ENCODE data around the gene SPTB.

SPTB gene

DNA sequence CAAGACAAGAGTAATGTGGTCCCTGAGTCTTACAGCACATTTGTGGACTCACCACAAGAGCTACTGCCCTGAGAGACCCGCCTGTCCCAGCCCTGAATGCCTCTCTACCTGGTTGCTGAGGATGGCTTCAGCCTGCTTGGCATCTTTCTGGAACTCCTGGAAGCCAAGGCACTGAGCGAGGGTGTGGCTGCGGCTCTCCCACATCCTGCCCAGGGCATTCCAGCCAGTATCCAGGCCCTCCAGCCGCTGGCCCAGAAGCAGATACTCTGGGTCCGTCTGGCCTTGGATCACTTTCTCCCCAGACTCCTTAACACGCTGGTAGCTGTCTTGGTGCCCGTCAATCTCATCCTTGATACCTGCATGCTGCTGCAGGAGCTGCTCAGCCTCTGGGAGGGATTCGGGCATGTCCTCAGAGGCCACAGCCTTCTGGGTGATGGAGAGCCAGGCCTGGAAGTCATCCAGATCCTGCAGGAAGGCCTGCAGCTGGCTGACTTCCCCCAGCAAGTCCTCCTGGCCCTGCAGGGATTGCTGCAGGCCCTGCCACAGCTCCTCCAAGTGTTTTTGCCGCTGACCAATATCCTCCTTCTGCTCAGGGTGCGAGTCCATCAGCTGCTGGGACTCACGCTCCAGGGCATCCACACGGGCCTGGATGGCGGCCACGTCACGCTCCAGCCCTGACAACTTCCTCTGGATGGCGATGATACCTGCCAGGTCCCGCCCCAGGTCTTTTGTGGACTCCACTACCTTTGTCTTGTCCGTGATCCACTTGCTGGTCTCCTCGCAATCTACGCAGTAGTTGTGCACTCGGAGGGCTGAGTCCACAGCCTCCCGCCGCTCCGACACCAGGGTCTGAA, 93.2 kb downstream of the SPTB start:
- no peak for DNase-seq

DNA sequence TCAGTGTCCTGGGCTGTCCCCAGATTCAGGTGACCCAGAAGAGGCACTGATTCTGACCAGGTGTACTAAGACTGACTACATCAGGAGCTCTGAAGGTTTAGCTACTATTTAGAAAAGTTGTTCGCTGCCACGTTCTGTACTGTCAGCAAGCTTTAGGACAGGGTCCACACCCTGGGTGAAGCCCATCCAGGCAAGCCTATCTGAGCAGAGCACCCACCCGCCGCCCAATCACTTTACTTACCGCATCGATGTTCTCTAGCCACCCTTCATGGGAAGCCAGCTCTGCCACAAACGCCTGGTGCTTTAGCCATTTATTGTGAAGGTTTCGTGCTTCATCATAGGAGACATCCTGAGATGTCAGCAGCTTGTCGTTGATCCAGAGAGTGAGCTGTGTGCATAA, 95.7 kb downstream of the SPTB start:
- DNase-seq, result no peak

DNA sequence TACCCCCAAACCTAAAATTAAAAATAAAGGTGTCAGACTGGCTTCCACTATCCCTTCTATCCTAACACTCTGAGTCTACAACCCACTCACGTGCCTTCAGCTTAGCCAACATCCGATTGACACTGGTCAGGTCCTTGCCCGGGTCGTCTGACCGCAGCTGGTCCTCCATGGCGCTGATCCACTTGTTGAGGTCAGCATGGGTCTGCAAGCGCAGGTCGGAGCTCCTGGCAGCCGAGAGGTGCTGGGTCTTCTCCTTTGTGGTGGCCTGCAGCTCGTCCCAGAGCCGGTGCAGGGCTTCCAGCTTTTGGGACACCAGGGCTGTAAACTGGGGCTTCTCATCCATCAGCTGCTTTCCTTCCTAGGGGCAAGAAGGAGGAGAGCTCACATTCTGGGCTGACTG, 97.5 kb downstream of the SPTB start:
- DNase-seq, result no peak

DNA sequence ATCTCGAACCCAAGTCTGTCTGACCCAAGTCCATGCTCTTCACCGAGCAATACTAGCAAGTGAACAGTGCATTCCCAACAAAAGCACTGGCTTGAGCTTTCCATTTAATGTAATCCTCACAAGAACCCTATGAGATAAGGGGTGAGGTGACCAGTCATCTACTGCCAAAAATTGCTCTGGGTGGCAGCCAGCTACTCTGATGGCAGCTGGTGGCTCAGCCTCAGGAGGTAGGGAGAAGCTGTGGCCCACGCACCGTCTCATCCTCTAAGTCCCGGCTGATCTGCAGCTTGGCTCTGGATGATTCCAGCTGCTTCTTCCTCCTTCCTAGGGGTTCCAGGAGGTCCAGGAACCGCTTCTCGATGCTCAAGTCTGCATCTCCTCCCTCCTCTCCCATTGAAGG, 100.2 kb downstream of the SPTB start:
- DNase-seq, result no peak

DNA sequence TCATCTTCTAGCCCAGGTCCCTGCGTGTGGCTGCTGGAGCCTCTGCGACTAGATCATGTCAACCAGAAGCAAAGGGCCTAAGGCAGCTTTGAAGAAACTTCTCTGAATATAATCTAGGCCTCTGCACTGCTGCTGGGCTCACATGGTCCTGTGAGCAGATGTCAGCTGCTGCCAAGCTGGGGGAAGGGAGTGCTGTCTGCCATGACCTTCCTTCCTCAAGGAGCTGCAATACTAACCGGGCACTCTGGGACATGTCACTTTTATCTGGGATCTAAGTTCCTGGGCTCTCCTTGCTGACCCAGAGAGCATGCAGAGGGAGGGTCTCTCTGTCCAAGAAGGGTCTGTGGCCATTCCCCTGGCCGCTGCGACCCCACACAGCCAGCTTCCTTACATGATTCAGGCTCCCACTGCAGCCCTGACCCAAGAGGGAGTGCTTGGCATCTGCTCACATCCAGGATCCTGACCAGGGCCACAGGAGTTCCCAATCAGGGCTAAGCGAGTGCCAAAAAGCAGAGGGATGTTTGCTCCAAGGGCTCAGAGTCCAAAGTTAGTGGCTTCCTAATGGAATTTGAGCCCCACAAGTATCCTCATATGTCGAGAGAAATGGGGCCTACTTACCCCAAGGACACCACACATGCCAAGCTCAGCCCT, 101.5 kb downstream of the SPTB start:
- no peak for DNase-seq

DNA sequence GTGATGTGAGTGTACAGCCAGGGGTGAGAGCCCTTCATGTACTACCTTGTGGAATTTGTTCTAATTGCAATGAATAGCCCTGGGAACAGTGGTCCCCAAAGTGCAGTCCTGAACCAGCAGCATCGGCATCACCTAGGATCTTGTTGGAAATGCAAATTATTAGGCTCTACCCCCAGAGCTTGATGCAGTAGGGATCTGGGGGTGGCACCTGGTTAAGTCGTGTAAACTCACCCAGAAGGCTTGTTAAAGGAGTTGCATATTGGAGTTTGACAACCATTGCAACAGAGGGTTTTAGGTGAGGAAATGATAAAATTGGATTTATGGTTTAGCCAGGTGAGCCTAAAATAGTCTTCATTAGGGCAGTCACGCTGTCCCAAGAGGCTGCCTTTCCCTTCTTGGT, 102.2 kb downstream of the SPTB start:
- DNase-seq, result no peak

DNA sequence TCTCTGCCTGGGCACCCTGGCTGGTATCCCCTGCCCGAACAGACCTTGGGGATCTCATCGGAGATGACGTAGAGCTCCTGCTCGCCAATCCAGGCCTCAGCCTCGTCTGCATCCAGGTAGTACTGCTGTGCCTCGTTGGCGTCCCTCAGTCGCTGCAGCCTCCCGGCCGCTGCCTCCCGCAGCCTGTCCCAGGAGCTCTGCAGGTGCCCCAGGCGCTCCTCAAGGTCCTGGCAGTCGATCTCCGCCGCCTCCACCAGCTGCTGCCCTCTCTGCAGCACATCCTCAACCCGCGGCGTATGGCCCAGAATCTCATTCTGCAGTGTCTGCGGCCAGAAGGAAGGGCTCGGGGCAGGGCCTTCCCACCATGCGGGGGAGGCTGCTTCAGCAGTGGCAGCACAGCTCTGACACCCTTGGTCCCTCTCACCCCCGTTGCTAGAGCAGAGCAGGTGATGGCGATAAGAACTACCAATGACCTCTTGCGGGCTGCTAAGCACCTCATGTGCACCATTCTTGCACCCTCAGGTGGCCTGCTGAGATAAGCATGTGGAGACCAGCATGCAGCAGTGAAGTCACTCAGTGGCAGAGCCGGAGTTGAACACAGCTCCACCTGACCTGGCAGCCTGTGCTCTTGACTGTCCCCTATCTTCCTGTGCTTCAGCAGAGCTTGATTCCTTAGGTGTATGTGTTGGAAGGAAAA, 104.5 kb downstream of the SPTB start:
- DNase-seq, result no peak

DNA sequence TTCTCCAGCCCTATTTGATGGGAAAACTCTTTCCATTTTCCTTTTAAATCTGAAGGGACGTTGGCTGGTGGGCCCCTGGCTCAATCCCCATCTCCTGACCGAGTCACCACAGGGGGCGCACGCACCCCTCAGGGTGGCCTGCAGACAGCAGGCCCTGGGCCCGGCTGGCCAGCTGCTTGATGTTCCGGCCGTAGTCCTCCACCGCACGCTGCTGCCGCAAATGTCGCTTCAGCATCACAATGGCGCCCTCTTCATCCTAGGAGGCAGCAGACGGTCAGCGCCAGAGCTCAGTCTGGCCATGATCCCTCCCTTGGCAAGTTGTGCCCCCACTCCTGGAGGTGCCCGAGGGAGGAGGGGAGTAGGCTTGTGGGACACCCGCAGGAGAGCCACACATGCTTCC, 105.4 kb downstream of the SPTB start:
- no peak for DNase-seq

DNA sequence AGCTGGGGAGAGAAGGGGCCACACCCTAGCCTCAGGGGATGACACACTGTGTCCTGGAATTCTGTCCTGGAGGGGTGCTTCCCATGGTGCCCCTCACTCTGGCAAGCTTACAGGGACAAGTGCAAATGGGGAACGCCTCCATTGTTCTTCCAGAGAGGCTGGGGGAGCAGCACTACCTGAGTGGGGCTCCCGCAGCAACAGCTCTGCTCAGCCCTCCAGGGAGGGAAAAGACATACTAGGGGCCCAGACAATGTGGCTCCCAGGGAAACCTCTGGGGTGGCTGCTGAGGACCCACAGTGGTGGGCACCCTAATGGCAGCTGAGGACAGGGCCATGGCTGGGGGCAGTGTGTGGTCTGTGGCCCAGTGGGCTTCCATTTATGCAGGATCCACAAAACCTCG, 106.1 kb downstream of the SPTB start:
- DNase-seq, result no peak

DNA sequence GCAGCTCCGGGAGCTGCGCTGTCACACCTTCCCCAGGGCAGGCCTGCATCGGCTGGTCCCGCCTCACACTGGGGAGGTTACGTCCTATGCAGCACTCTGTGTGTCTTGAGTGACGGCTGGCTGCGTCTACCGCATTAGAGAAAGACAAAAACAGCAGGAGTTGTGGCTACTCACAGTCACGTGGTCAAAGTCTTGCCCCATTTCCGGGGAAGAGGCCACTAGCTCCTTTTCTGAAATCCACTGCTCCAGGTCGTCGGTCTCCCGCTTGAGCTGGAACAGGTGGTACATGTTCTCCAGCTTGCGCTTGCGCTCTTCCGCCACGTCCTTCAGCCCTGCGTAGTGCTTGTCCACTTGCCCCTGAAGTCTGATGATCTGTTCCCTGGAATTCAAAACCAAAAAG, 106.7 kb downstream of the SPTB start:
- no peak for DNase-seq

DNA sequence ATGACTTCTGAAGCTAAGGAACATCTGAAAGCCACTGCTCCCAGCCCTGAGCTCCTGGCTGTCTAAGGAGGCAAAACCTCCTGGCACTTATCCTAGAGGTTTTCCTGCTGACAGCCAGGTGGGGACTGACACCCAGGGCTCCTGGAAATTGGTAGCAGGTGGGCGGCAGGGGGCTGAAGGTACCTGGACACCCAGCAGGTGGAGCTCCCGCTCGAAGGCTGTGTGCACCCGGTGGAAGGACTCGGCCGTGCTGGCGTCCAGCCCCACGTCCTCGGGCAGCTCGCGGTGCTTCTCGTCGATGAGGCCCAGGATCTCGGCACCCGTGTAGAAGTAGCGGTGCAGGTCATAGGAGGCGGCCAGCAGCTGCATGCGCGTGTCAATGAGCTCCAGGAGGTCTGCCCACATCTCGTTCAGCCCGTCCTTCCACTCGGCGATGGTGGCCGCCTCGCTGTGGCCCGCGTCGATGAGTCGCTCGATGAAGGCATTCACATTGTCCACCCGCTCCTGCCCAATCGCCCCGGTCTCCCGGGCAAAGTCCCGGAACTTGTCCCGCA, 107.2 kb downstream of the SPTB start:
- DNase-seq, result no peak

DNA sequence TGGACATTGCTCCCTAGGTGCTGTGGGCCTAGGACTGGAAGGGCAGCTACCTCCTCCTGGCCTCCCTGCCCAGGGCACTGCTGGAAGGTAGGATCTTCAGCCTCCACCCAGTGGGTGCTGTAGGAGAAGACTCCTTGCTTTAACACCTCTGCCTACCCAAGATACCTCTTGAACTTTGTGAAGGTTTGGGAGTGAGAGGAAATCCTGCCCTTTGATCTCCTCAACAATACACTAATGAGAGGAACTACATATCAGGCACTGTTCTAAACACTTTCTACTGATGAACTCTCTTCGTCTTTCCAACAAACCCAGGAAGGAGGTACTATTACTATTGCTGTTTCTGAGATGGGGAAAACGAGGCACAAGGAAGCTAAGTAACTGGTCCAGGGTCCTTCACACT, 108.5 kb downstream of the SPTB start:
- no peak for DNase-seq

DNA sequence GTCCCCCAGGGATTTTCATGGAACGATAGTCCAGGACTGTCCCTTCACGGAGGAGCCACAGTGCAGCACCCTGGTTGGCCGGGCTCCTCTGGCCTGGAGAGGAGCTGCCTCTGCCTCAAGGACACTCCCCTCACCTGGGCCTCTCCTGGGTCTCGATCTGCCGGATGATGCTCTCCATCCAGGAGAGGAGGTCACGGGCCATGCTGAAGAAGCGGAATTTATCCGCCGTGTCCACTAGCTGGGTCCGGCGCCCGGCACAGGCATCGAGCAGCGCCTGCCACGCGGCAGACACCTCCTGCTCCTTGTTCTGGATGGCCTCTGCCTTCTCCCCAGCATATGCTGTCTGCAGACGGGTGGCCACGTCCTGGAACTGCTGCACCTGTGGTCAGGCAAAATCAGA, 109.0 kb downstream of the SPTB start:
- no peak for DNase-seq

DNA sequence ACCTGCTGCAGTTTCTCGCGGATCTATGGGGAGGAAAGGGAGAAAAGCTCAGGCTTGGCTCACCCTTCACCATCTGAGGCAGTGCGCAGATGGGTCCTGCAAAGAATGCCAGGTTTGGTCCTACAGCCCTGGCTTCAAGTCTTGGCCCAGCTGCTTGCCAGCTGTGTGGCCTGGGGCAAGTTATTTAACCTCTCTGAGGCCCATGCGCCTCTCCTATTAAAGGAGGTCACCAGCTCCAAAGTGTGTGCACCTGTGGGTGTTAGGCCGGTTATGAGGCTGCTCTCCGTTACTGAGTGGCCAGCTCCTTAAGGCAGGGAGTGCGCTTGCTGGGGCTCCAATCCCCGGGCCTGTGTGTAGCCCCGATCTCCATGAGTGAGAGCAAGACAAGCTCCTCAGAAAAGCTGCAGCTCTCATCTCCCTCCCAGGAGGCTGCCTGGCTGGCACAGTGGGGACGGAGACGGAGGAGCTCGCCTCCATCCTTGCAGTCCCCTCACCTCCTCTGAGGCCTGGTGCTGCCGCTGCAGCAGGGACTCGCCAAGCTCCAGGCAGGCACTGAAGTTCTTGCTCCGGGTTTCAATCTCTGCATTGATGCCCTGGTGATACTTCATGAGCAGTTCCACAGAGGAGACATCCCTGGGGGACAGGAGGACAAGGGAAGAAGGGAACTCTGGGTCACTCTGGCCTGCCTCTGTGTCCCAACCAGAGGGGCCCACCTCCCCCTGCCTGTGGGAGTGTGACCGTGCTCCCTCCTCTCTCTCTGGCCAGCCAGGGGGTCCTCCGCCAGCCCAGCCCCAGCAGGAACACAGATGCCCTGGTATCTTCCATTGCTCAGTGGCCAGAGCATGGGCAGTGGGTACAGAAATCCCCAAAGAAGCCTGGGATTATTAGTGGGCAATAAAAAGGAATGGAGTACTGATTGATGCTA, 110.3 kb downstream of the SPTB start:
- DNase-seq, result no peak

DNA sequence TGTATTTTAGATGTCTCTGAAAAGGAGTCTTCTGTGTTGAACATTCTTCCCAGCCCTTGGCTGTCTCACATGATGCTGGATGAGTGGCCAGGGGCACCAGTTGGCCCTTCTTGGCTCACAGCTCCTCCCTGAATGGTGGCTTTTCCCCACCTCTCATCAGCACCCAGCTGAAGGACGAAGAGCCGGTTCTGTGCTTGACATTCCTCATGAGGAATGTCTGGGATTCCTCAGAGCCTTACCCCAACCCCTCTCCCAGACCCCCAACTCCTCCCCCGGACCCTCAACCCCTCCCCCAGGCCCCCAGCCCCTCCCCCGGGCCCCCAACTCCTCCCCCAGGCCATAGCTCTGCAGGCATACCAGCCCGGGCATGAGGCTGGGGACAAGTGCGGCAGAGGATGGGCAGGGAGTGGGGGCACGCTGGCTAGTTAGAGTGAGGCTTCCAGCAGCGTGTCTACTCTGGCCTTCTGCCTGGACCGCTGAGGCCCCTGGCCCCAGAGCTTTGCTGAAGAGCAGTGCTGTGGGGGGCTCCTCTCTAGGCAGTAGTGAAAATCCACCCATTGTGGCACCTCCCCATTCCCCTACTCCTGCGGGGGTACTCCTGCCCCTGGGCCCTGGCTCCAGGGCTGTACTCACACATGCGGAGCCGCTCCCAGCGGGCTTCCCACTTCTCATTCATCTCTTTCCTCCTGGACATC, 111.2 kb downstream of the SPTB start:
- no peak for DNase-seq

DNA sequence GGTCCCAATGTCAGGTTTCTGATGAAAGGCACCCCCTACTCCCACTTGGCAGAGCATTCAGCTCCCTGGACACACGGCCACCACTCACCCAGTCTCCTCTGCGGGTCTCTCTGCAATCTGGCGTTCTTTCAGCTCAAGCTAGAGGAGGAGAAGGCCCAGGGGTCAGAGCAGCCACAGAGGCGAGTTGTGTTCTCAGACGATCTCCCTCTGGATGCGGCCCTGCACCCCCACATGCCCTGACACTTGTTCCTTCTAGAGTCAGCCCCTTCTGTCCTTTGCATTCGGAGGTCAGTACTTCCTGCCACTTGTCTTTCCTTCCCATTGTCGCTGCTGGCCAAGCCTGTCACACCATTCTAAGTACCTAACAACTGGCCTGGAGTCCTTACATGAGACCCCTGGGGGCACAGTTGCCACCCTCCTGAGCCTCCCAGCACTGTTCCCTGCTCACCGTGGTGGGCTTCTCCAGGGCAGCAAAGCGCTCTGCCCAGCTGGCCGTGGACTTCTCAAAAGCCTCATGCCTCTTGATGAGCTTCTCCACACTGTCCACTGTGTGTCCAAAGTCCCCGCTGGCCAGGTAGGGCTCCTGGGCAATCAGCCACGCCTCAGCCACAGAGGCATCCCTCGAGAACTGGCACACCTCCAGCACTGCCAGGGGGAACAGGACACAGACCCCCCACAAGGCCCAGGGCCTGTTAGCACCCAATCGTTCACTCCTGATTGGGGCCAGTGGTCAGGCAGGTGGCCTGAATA, 112.3 kb downstream of the SPTB start:
- DNase-seq, result no peak

DNA sequence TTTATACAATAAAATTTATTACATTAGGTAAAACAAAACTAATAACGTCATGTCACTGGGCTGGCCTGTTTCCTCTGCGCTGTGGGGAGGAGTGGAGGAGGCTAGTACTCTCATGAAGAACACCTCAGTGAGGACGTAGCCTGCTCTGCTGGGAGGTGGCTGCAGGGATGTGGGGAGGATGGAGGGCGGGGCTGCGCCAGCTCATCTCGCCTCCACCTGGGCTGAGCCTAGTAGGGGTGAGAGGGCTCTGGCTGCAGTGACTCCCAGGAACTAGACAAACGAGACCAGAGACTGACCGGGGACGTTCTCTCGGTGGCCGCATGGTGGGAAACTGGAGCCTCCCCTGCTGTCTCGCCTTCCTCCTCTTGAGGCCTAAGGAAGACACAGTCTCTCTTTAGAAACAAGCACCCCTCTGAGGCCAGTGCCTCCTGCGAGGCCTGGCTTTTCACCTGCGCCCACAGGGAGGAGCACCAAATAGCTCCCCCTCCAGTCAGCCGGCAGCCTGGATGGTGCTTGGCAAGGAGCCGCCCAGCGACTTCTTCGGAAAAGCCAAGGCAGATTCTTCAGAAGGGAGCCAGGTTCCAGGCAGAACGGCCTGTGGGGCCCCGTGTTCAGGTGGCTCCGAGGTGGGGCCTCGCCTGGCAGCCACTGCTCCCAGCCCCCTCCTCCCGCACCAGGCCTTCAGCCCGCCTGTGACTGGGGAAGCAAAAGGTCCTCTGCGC, 113.1 kb downstream of the SPTB start:
- no peak for DNase-seq

DNA sequence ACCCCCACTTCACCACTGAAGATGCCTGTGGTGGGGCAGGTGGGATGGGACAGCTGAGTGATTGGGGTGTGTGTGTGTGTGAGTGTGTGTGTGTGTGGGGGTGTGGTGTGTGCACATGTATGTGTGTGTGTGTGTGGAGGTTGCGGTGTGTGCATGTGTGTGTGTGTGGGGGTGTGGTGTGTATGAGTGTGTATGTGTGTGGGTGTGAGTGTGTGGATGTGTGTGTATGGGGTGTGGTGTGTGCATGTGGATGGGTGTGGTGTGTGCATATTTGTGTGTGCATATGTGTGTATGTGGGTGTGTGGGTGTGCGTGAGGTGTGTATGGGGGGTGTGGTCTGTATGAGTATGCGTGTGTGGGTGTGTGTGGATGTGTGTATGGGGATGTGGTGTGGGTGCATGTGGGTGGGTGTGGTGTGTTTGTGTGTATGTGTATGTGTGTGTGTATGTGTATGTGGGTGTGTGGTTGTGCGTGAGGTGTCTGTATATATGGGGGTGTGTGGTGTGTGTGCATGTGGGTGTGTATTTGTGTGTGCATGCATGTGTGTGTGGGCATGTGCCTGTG, 113.9 kb downstream of the SPTB start:
- DNase-seq, result no peak

DNA sequence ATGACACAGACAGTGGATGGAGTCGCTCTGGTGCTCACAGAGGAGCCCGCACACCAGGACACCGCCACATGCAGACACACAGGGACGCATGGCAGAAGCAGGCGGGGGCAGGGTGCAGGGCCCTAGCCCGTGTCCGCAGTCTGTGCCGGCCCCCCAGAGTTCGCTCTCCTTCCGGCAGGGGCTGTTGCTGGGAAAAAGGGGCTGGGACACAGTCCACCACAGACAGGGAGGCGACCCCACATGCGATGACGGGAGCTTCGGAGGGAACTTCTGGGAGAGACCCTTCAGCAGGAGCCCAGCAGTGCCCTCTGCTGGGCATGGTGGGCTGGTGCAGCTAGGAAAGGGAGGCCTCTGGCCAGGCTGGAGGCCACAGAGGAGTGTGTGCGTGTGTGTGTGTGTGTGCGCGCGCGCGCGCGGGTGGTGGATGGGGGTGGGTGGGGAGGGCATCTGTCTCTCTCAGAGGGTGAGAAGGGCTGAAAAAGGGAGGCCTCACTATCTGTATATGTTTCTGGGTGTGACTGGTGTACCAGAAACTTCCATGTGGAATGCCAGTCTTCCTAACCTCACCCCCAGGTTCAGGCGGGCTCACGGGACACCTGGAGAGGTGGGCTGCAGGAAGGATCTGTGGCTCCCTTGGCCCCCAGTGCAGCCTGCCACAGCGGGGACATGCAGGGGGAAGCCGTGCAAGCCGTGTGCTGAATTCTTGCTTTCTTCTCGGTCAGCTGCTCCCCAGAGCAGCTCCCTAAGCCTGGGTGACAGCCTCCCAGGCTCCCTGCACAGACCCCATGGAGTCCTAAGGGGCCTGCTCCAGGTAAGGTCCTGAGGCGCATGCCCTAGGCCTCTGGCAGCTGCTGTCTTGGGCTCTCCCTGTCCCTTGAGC, 114.8 kb downstream of the SPTB start:
- peak; percentile 83 for DNase-seq

All from fibroblast of skin of back (primary cell).